HepG2 (cell line): Measurements from ENCODE around the gene TMEM63C. TPM values are rescaled to one million over a fixed set of nuclear protein-coding genes. Genes with fewer than 3 reads are reported as not detected.

ENCODE experiments used
- AHR ChIP-seq: IDR thresholded peaks from 2 replicates; pipeline ENCODE4 v1.6.1; 2018; ENCODE audit warnings: missing genetic modification reagents, missing compliant biosample characterization
- ARNT ChIP-seq: fragments of 450-650 bp; IDR thresholded peaks from 2 replicates; pipeline ENCODE4 v1.6.1; 2017
- ARNTL ChIP-seq: sonication (generic); formaldehyde crosslinking; IDR thresholded peaks from 2 replicates; pipeline ENCODE4 v1.4.0; 2020; ENCODE audit warnings: mild to moderate bottlenecking, missing genetic modification reagents
- ATF1 ChIP-seq: IDR thresholded peaks from 2 replicates; pipeline ENCODE4 v1.6.1; 2016; ENCODE audit warnings: mild to moderate bottlenecking, control low read depth
- ATF6 ChIP-seq: sonication (generic); formaldehyde crosslinking; conservative IDR thresholded peaks from 2 replicates; pipeline ENCODE4 v1.4.0; 2020; ENCODE audit warnings: missing genetic modification reagents
- BRD4 ChIP-seq: sonication (generic); formaldehyde crosslinking; IDR thresholded peaks from 2 replicates; pipeline ENCODE4 v1.4.0; 2020; ENCODE audit warnings: missing genetic modification reagents
- FOXP1 ChIP-seq, 2 experiments: fragments of 450-650 bp in 1 of 2; IDR thresholded peaks; 2 replicates each; pipeline ENCODE4 v1.6.1; 2017 to 2018; ENCODE audit warnings: antibody characterized with exemption in 1 of 2
- GPN1 ChIP-seq: sonication (generic); formaldehyde crosslinking; IDR thresholded peaks from 2 replicates; pipeline ENCODE4 v1.5.1; 2020; ENCODE audit warnings: missing genetic modification reagents, borderline replicate concordance
- HDAC6 ChIP-seq: fragments of 200-600 bp; sonication (generic); IDR thresholded peaks from 2 replicates; pipeline ENCODE4 v1.7.0; 2017; ENCODE audit warnings: mild to moderate bottlenecking, antibody characterized with exemption, low read length, low read depth
- HNRNPLL ChIP-seq: fragments of 200-400 bp; formaldehyde crosslinking; IDR thresholded peaks from 2 replicates; pipeline ENCODE4 v1.6.1; 2017; ENCODE audit warnings: mild to moderate bottlenecking, low read depth, low read length; ENCODE audit not compliant: poor library complexity, severe bottlenecking
- MNT ChIP-seq: fragments of 450-650 bp; IDR thresholded peaks from 2 replicates; pipeline ENCODE4 v1.6.1; 2016
- MXD3 ChIP-seq: IDR thresholded peaks from 2 replicates; pipeline ENCODE4 v1.6.1; 2016; ENCODE audit warnings: mild to moderate bottlenecking, missing biosample characterization, missing genetic modification reagents
- PHF5A ChIP-seq: IDR thresholded peaks from one replicate; pipeline ENCODE4 v1.6.1; 2018; ENCODE audit warnings: low read depth, missing genetic modification reagents; ENCODE audit not compliant: unreplicated experiment
- TAF1 ChIP-seq: sonication (generic); formaldehyde crosslinking; IDR thresholded peaks from 2 replicates; pipeline ENCODE4 v1.4.0; 2020; ENCODE audit warnings: missing genetic modification reagents
- TEAD3 ChIP-seq: optimal IDR thresholded peaks from 2 replicates; pipeline ENCODE3; 2016; ENCODE audit warnings: borderline replicate concordance
- TOE1 ChIP-seq: sonication (generic); formaldehyde crosslinking; IDR thresholded peaks from 2 replicates; pipeline ENCODE4 v1.4.0; 2020; ENCODE audit warnings: mild to moderate bottlenecking, missing genetic modification reagents
- ZNF790 ChIP-seq: sonication (generic); formaldehyde crosslinking; IDR thresholded peaks from 2 replicates; pipeline ENCODE4 v1.8.0; 2022; ENCODE audit warnings: missing genetic modification reagents, mild to moderate bottlenecking, borderline replicate concordance
- ZNF83 ChIP-seq: sonication (generic); formaldehyde crosslinking; IDR thresholded peaks from 2 replicates; pipeline ENCODE4 v1.4.0; 2020; ENCODE audit warnings: missing genetic modification reagents, mild to moderate bottlenecking, borderline replicate concordance
- ZNF850 ChIP-seq: sonication (generic); formaldehyde crosslinking; conservative IDR thresholded peaks from 2 replicates; pipeline ENCODE4 v1.9.0; 2021; ENCODE audit warnings: mild to moderate bottlenecking, missing genetic modification reagents
- polyA plus RNA-seq, 8 experiments: library from polyadenylated mRNA; depleted of rRNA in 3 of 8; stranded (reverse) in 7 of 8; unstranded in 1 of 8; fragments of >200 nt; fragmentation: Illumina TruSeq in 4 of 8; extraction: Trizol in 4 of 8; gene quantifications; 2 replicates each; pipeline versions ENCODE4 v1.2.1 to v1.2.3, GENCODE V29; 2011 to 2016; ENCODE audit warnings: low read depth in 4 of 8, missing spikeins in 1 of 8, mixed read lengths in 1 of 8; ENCODE audit not compliant: insufficient read depth in 1 of 8
- total RNA-seq, 5 experiments: library from RNA; depleted of rRNA; stranded (reverse); fragments of >200 nt; fragmentation: Illumina TruSeq; extraction: Trizol; gene quantifications; 2 replicates each; pipeline ENCODE4 v1.2.3, GENCODE V29; 2016; ENCODE audit warnings: low read depth in 1 of 5

Gene TMEM63C
- total and polyA plus RNA-seq, 2 of the 13 experiments (the other 11 are each of a cell fraction or from before 2014, with no cell fraction given), result 0.17 to 0.27 TPM

GRCh38 chr14:77184396-77185092 is 2.9 kb downstream of the TMEM63C start (continued):
- no peak for TF ChIP-seq HNRNPLL
- no peak for TF ChIP-seq AHR (CRISPR knock-in tag)
- no peak for TF ChIP-seq HDAC6
- no peak for TF ChIP-seq TOE1
- no peak for TF ChIP-seq PHF5A
- no peak for TF ChIP-seq ATF6 (CRISPR knock-in tag)
- TF ChIP-seq MXD3, result no peak
- no peak for TF ChIP-seq MNT
- TF ChIP-seq ARNT, result no peak
- TF ChIP-seq TAF1, result no peak
- no peak for TF ChIP-seq GPN1 (CRISPR knock-in tag)
- TF ChIP-seq BRD4 (CRISPR knock-in tag), result no peak
- TF ChIP-seq ATF1 (CRISPR knock-in tag), result no peak
- TF ChIP-seq ZNF790 (CRISPR knock-in tag), result no peak
- TF ChIP-seq ARNTL (CRISPR knock-in tag), result 0 out of 2 replicates have a peak, but pooled peaks have one; percentile 32
- TF ChIP-seq TEAD3 (CRISPR knock-in tag), result no peak
- TF ChIP-seq ZNF83 (CRISPR knock-in tag), result no peak
- TF ChIP-seq ZNF850 (CRISPR knock-in tag), result no peak
- TF ChIP-seq FOXP1 (IDR thresholded peaks at IDR 0.05), result no peak
- TF ChIP-seq FOXP1 (CRISPR knock-in tag; IDR thresholded peaks at IDR 0.05), result no peak
